ENCODE data around the gene TCOF1. TPM values are rescaled to one million over a fixed set of nuclear protein-coding genes. Genes with fewer than 3 reads are reported as not detected.
A peak's percentile ranks its signal among the peaks of the same experiment; 100 is the strongest.

The TCOF1 gene
- total and polyA plus RNA-seq, 2 of the 8 experiments (the other 6 are each of a cell fraction or from before 2014, with no cell fraction given): 35.9 to 170 TPM

DNA sequence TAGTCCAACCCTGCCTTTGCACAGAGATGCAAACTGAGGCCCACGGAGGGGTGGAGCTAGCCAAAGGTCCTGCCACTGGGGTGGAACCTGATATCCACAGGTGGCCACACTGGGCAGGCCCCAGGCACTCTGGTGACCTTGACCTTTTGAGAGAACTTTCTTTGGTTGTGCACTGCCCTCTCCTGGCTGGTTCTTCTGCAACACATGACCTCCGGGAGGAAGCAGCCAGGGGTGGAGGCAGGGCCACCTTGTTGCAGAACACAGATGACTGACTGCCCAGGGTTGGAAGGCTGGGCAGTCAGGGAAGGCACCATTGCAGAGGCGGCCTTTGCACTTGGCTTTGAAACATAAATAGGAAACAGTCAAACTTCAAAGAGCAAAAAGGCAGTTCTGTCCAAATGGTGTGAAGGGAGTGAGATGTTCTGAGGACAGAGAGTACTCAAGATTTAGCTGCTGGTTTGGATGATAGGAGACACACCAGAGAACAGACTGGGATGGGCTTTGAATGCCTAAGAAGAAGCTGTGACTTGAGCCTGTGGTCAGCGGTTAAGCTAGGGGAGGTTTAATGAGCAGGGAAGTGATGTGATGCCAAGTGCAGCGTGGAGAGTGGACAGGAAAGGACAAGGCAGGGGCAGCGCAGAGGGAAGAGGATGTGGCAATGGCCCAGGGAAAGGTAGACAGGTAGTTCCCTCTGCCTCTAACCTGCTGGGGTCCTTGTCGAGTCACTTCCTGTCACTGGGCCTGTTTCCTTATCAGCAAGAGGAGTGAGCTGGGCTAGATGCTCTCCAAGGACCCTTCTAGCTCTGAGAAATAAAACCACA is 6.8 kb upstream of the TCOF1 start (continued):
- TF ChIP-seq, protein P1, sequence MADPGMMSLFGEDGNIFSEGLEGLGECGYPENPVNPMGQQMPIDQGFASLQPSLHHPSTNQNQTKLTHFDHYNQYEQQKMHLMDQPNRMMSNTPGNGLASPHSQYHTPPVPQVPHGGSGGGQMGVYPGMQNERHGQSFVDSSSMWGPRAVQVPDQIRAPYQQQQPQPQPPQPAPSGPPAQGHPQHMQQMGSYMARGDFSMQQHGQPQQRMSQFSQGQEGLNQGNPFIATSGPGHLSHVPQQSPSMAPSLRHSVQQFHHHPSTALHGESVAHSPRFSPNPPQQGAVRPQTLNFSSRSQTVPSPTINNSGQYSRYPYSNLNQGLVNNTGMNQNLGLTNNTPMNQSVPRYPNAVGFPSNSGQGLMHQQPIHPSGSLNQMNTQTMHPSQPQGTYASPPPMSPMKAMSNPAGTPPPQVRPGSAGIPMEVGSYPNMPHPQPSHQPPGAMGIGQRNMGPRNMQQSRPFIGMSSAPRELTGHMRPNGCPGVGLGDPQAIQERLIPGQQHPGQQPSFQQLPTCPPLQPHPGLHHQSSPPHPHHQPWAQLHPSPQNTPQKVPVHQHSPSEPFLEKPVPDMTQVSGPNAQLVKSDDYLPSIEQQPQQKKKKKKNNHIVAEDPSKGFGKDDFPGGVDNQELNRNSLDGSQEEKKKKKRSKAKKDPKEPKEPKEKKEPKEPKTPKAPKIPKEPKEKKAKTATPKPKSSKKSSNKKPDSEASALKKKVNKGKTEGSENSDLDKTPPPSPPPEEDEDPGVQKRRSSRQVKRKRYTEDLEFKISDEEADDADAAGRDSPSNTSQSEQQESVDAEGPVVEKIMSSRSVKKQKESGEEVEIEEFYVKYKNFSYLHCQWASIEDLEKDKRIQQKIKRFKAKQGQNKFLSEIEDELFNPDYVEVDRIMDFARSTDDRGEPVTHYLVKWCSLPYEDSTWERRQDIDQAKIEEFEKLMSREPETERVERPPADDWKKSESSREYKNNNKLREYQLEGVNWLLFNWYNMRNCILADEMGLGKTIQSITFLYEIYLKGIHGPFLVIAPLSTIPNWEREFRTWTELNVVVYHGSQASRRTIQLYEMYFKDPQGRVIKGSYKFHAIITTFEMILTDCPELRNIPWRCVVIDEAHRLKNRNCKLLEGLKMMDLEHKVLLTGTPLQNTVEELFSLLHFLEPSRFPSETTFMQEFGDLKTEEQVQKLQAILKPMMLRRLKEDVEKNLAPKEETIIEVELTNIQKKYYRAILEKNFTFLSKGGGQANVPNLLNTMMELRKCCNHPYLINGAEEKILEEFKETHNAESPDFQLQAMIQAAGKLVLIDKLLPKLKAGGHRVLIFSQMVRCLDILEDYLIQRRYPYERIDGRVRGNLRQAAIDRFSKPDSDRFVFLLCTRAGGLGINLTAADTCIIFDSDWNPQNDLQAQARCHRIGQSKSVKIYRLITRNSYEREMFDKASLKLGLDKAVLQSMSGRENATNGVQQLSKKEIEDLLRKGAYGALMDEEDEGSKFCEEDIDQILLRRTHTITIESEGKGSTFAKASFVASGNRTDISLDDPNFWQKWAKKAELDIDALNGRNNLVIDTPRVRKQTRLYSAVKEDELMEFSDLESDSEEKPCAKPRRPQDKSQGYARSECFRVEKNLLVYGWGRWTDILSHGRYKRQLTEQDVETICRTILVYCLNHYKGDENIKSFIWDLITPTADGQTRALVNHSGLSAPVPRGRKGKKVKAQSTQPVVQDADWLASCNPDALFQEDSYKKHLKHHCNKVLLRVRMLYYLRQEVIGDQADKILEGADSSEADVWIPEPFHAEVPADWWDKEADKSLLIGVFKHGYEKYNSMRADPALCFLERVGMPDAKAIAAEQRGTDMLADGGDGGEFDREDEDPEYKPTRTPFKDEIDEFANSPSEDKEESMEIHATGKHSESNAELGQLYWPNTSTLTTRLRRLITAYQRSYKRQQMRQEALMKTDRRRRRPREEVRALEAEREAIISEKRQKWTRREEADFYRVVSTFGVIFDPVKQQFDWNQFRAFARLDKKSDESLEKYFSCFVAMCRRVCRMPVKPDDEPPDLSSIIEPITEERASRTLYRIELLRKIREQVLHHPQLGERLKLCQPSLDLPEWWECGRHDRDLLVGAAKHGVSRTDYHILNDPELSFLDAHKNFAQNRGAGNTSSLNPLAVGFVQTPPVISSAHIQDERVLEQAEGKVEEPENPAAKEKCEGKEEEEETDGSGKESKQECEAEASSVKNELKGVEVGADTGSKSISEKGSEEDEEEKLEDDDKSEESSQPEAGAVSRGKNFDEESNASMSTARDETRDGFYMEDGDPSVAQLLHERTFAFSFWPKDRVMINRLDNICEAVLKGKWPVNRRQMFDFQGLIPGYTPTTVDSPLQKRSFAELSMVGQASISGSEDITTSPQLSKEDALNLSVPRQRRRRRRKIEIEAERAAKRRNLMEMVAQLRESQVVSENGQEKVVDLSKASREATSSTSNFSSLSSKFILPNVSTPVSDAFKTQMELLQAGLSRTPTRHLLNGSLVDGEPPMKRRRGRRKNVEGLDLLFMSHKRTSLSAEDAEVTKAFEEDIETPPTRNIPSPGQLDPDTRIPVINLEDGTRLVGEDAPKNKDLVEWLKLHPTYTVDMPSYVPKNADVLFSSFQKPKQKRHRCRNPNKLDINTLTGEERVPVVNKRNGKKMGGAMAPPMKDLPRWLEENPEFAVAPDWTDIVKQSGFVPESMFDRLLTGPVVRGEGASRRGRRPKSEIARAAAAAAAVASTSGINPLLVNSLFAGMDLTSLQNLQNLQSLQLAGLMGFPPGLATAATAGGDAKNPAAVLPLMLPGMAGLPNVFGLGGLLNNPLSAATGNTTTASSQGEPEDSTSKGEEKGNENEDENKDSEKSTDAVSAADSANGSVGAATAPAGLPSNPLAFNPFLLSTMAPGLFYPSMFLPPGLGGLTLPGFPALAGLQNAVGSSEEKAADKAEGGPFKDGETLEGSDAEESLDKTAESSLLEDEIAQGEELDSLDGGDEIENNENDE (IDR thresholded peaks at IDR 0.05; ENCODE audit: insufficient replicate concordance, low read length): no peak
- TF ChIP-seq JUND (IDR thresholded peaks at IDR 0.05; ENCODE audit: low read length) (no peak), RBBP5 (IDR thresholded peaks at IDR 0.05; ENCODE audit: borderline replicate concordance, low read depth, low read length) (no peak), CEBPB (IDR thresholded peaks at IDR 0.05; ENCODE audit: low read depth, low read length) (peak; percentile 17; the same call in 1 of the 2 replicates), HDAC2 (IDR thresholded peaks at IDR 0.05; ENCODE audit: borderline replicate concordance in 1 of 2, low read depth in 2 of 2, low read length in 2 of 2) (no peak)
- TF ChIP-seq, protein P2, sequence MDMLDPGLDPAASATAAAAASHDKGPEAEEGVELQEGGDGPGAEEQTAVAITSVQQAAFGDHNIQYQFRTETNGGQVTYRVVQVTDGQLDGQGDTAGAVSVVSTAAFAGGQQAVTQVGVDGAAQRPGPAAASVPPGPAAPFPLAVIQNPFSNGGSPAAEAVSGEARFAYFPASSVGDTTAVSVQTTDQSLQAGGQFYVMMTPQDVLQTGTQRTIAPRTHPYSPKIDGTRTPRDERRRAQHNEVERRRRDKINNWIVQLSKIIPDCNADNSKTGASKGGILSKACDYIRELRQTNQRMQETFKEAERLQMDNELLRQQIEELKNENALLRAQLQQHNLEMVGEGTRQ (IDR thresholded peaks at IDR 0.05; ENCODE audit: low read length): peak; percentile 64
- TF ChIP-seq, protein P3, sequence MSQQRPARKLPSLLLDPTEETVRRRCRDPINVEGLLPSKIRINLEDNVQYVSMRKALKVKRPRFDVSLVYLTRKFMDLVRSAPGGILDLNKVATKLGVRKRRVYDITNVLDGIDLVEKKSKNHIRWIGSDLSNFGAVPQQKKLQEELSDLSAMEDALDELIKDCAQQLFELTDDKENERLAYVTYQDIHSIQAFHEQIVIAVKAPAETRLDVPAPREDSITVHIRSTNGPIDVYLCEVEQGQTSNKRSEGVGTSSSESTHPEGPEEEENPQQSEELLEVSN (IDR thresholded peaks at IDR 0.05): no peak
